ENCODE results near the gene WASF3.
A peak's percentile ranks its signal among the peaks of the same experiment; 100 is the strongest.

Gene WASF3

GRCh38 chr13:26529441-26529840 is 28.0 kb upstream of the WASF3 start:
- no peak overlapping the region for H3K14ac ChIP-seq (ENCODE audit: low read length in 2 of 2)
- H3K27me3 ChIP-seq (ENCODE audit: control insufficient read depth in 1 of 2, insufficient read depth in 1 of 2, low read length in 2 of 2), result peaks cover 16 to 20% of the 10 kb centered on the region in 2 experiments
- H3K9ac ChIP-seq (ENCODE audit: low read length), result no peak overlapping the region
- 36% methylated on average over 6 of the region's 6 CpGs for WGBS
- no peak overlapping the region for H2BK5ac ChIP-seq (ENCODE audit: low read depth, low read length, poor library complexity, severe bottlenecking)
- peak; percentile 63 for DNase-seq
- H3K4me3 ChIP-seq (ENCODE audit: insufficient read depth in 1 of 2, low read depth in 1 of 2, low read length in 2 of 2), result no peak overlapping the region
- H3K4me1 ChIP-seq (ENCODE audit: control insufficient read depth, insufficient read depth, low read depth, low read length), result no peaks in the 10 kb centered on the region
- H3K18ac ChIP-seq (ENCODE audit: low read depth in 1 of 2, low read length in 2 of 2), result no peak overlapping the region
- H2AK5ac ChIP-seq (ENCODE audit: low read length, severe bottlenecking), result no peak overlapping the region
- no peak overlapping the region for H2BK12ac ChIP-seq (ENCODE audit: low read length in 2 of 2)
- no peaks in the 10 kb centered on the region for H3K36me3 ChIP-seq (ENCODE audit: control insufficient read depth in 1 of 2, insufficient read depth in 2 of 2, low read depth in 1 of 2, low read length in 2 of 2)
- H2AFZ ChIP-seq (ENCODE audit: low read depth, low read length), result no peak overlapping the region
- H3K9me3 ChIP-seq (ENCODE audit: control insufficient read depth, low read length), result no peaks in the 10 kb centered on the region
- no peak overlapping the region for H3K4ac ChIP-seq (ENCODE audit: low read depth in 1 of 2, low read length in 2 of 2)
- H3K27ac ChIP-seq (ENCODE audit: low read length, poor library complexity, severe bottlenecking), result no peak overlapping the region
- H3K23ac ChIP-seq (ENCODE audit: low read length in 2 of 2), result no peak overlapping the region
- no peak overlapping the region for H2BK120ac ChIP-seq (ENCODE audit: low read depth, low read length)
- H2BK15ac ChIP-seq (ENCODE audit: low read depth, poor library complexity, severe bottlenecking), result no peak overlapping the region
- no peak overlapping the region for H4K91ac ChIP-seq (ENCODE audit: low read length)
- H3K79me1 ChIP-seq (replicated peaks; ENCODE audit: low read length, poor library complexity, severe bottlenecking), result no peaks in the 10 kb centered on the region
- no peak overlapping the region for H3K4me2 ChIP-seq (ENCODE audit: low read length, poor library complexity, severe bottlenecking)
- no peak overlapping the region for H4K8ac ChIP-seq (ENCODE audit: low read length)

GRCh38 chr13:26531742-26532141 is 25.7 kb upstream of the WASF3 start:
- H3K9ac ChIP-seq (ENCODE audit: low read length), result no peak overlapping the region
- 48% methylated on average over 3 of the region's 3 CpGs for WGBS
- no peak overlapping the region for H2BK120ac ChIP-seq (ENCODE audit: low read depth, low read length)
- no peaks in the 10 kb centered on the region for H3K9me3 ChIP-seq (ENCODE audit: control insufficient read depth, low read length)
- no peaks in the 10 kb centered on the region for H3K36me3 ChIP-seq (ENCODE audit: control insufficient read depth in 1 of 2, insufficient read depth in 2 of 2, low read depth in 1 of 2, low read length in 2 of 2)
- no peak overlapping the region for H3K14ac ChIP-seq (ENCODE audit: low read length in 2 of 2)
- H3K4ac ChIP-seq (ENCODE audit: low read depth in 1 of 2, low read length in 2 of 2), result no peak overlapping the region
- no peak overlapping the region for H3K23ac ChIP-seq (ENCODE audit: low read length in 2 of 2)
- no peak overlapping the region for H3K4me3 ChIP-seq (ENCODE audit: insufficient read depth in 1 of 2, low read depth in 1 of 2, low read length in 2 of 2)
- no peak overlapping the region for H2AFZ ChIP-seq (ENCODE audit: low read depth, low read length)
- H4K8ac ChIP-seq (ENCODE audit: low read length), result no peak overlapping the region
- no peaks in the 10 kb centered on the region for H3K79me1 ChIP-seq (replicated peaks; ENCODE audit: low read length, poor library complexity, severe bottlenecking)
- peaks cover 9 to 20% of the 10 kb centered on the region in 2 experiments for H3K27me3 ChIP-seq (ENCODE audit: control insufficient read depth in 1 of 2, insufficient read depth in 1 of 2, low read length in 2 of 2)
- no peak overlapping the region for H4K91ac ChIP-seq (ENCODE audit: low read length)
- no peak overlapping the region for H2AK5ac ChIP-seq (ENCODE audit: low read length, severe bottlenecking)
- H3K27ac ChIP-seq (ENCODE audit: low read length, poor library complexity, severe bottlenecking), result no peak overlapping the region
- no peaks in the 10 kb centered on the region for H3K4me1 ChIP-seq (ENCODE audit: control insufficient read depth, insufficient read depth, low read depth, low read length)
- no peak overlapping the region for H2BK15ac ChIP-seq (ENCODE audit: low read depth, poor library complexity, severe bottlenecking)
- no peak overlapping the region for H2BK5ac ChIP-seq (ENCODE audit: low read depth, low read length, poor library complexity, severe bottlenecking)
- H3K18ac ChIP-seq (ENCODE audit: low read depth in 1 of 2, low read length in 2 of 2), result no peak overlapping the region
- no peak for DNase-seq
- H3K4me2 ChIP-seq (ENCODE audit: low read length, poor library complexity, severe bottlenecking), result no peak overlapping the region
- no peak overlapping the region for H2BK12ac ChIP-seq (ENCODE audit: low read length in 2 of 2)

GRCh38 chr13:26534036-26534726 is 23.3 kb upstream of the WASF3 start:
- Histone ChIP-seq H3K14ac (ENCODE audit: low read length in 2 of 2) (no peak overlapping the region), H3K27me3 (ENCODE audit: control insufficient read depth in 1 of 2, insufficient read depth in 1 of 2, low read length in 2 of 2) (peaks cover 4 to 8% of the 10 kb centered on the region in 2 experiments), H2BK120ac (ENCODE audit: low read depth, low read length) (no peak overlapping the region), H2BK5ac (ENCODE audit: low read depth, low read length, poor library complexity, severe bottlenecking) (no peak overlapping the region), H2BK12ac (ENCODE audit: low read length in 2 of 2) (no peak overlapping the region), H3K27ac (ENCODE audit: low read length, poor library complexity, severe bottlenecking) (no peak overlapping the region), H3K9ac (ENCODE audit: low read length) (no peak overlapping the region), H3K79me1 (replicated peaks; ENCODE audit: low read length, poor library complexity, severe bottlenecking) (no peaks in the 10 kb centered on the region), H3K9me3 (ENCODE audit: control insufficient read depth, low read length) (no peaks in the 10 kb centered on the region), H2AFZ (ENCODE audit: low read depth, low read length) (no peak overlapping the region), H4K8ac (ENCODE audit: low read length) (no peak overlapping the region), H3K4me1 (ENCODE audit: control insufficient read depth, insufficient read depth, low read depth, low read length) (peaks cover 1% of the 10 kb centered on the region), H4K91ac (ENCODE audit: low read length) (no peak overlapping the region), H2AK5ac (ENCODE audit: low read length, severe bottlenecking) (no peak overlapping the region), H3K18ac (ENCODE audit: low read depth in 1 of 2, low read length in 2 of 2) (no peak overlapping the region), H3K4me2 (ENCODE audit: low read length, poor library complexity, severe bottlenecking) (no peak overlapping the region), H3K23ac (ENCODE audit: low read length in 2 of 2) (no peak overlapping the region), H2BK15ac (ENCODE audit: low read depth, poor library complexity, severe bottlenecking) (no peak overlapping the region), H3K4me3 (ENCODE audit: insufficient read depth in 1 of 2, low read depth in 1 of 2, low read length in 2 of 2) (no peak overlapping the region), H3K4ac (ENCODE audit: low read depth in 1 of 2, low read length in 2 of 2) (no peak overlapping the region), H3K36me3 (ENCODE audit: control insufficient read depth in 1 of 2, insufficient read depth in 2 of 2, low read depth in 1 of 2, low read length in 2 of 2) (no peaks in the 10 kb centered on the region)
- WGBS, result 84% methylated on average over 9 of the region's 9 CpGs
- DNase-seq, result no peak

GRCh38 chr13:26538363-26539317 is 18.8 kb upstream of the WASF3 start:
- H3K14ac ChIP-seq (ENCODE audit: low read length in 2 of 2), result no peak overlapping the region
- no peak overlapping the region for H2BK15ac ChIP-seq (ENCODE audit: low read depth, poor library complexity, severe bottlenecking)
- H3K27ac ChIP-seq (ENCODE audit: low read length, poor library complexity, severe bottlenecking), result no peak overlapping the region
- H3K27me3 ChIP-seq (ENCODE audit: control insufficient read depth in 1 of 2, insufficient read depth in 1 of 2, low read length in 2 of 2), result peaks cover 0 to 10% of the 10 kb centered on the region in 2 experiments
- H2BK12ac ChIP-seq (ENCODE audit: low read length in 2 of 2), result no peak overlapping the region
- WGBS, result 69% methylated on average over 10 of the region's 10 CpGs
- no peak overlapping the region for H2BK5ac ChIP-seq (ENCODE audit: low read depth, low read length, poor library complexity, severe bottlenecking)
- H2AK5ac ChIP-seq (ENCODE audit: low read length, severe bottlenecking), result no peak overlapping the region
- no peak overlapping the region for H3K4ac ChIP-seq (ENCODE audit: low read depth in 1 of 2, low read length in 2 of 2)
- DNase-seq, result no peak
- H3K4me1 ChIP-seq (ENCODE audit: control insufficient read depth, insufficient read depth, low read depth, low read length), result peaks cover 1% of the 10 kb centered on the region
- H3K18ac ChIP-seq (ENCODE audit: low read depth in 1 of 2, low read length in 2 of 2), result no peak overlapping the region
- H4K91ac ChIP-seq (ENCODE audit: low read length), result no peak overlapping the region
- no peaks in the 10 kb centered on the region for H3K79me1 ChIP-seq (replicated peaks; ENCODE audit: low read length, poor library complexity, severe bottlenecking)
- no peaks in the 10 kb centered on the region for H3K9me3 ChIP-seq (ENCODE audit: control insufficient read depth, low read length)
- no peak overlapping the region for H4K8ac ChIP-seq (ENCODE audit: low read length)
- H3K4me2 ChIP-seq (ENCODE audit: low read length, poor library complexity, severe bottlenecking), result no peak overlapping the region
- no peak overlapping the region for H2BK120ac ChIP-seq (ENCODE audit: low read depth, low read length)
- H3K9ac ChIP-seq (ENCODE audit: low read length), result no peak overlapping the region
- H3K23ac ChIP-seq (ENCODE audit: low read length in 2 of 2), result no peak overlapping the region
- no peak overlapping the region for H3K4me3 ChIP-seq (ENCODE audit: insufficient read depth in 1 of 2, low read depth in 1 of 2, low read length in 2 of 2)
- no peak overlapping the region for H2AFZ ChIP-seq (ENCODE audit: low read depth, low read length)
- H3K36me3 ChIP-seq (ENCODE audit: control insufficient read depth in 1 of 2, insufficient read depth in 2 of 2, low read depth in 1 of 2, low read length in 2 of 2), result no peaks in the 10 kb centered on the region
